ENCODE data around the gene CDH15. TPM values are rescaled to one million over a fixed set of nuclear protein-coding genes. Genes with fewer than 3 reads are reported as not detected.
"Not testable (repeated sequence)": the region's sequence is repeated elsewhere in the genome, so short reads cannot be mapped to it uniquely, and the experiment has no call there.

Gene CDH15
- total and polyA plus RNA-seq, 3 donors from 2014 or later: 1.4 to 3.0 (median 2.1) TPM

DNA sequence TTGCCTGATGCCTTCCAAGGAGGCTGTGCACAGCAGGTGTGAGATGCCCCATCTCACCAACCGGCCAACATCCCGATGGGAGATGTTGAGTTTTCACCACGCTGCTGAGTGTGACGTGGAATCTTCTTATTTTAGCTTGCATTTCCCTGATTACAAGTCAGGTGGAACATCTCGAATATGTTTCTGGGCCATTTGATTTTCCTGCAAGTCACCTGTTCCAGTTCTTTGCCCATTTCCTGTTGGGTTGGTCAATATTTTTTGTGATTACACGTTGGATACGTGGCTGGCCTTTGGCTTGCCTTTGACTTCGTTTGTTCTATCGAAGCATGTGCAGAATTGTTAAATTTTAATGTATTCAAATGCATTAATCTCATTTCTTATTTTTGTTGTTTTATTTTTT, 8.3 kb upstream of the CDH15 start:
- H3K9me3 ChIP-seq: no peaks in the 10 kb centered on the region
- peaks cover 3% of the 10 kb centered on the region for H3K4me1 ChIP-seq
- DNase-seq: no peak
- no peak overlapping the region for H3K4me3 ChIP-seq
- intact Hi-C loops (cut with DNase I; ENCODE audit: low total_unique reads): loop anchor here (10.0 kb wide), 1 partner anchor 428 kb away; no protein-coding TSS in a partner anchor
- H3K27ac ChIP-seq: no peak overlapping the region
- TF ChIP-seq, protein P1, sequence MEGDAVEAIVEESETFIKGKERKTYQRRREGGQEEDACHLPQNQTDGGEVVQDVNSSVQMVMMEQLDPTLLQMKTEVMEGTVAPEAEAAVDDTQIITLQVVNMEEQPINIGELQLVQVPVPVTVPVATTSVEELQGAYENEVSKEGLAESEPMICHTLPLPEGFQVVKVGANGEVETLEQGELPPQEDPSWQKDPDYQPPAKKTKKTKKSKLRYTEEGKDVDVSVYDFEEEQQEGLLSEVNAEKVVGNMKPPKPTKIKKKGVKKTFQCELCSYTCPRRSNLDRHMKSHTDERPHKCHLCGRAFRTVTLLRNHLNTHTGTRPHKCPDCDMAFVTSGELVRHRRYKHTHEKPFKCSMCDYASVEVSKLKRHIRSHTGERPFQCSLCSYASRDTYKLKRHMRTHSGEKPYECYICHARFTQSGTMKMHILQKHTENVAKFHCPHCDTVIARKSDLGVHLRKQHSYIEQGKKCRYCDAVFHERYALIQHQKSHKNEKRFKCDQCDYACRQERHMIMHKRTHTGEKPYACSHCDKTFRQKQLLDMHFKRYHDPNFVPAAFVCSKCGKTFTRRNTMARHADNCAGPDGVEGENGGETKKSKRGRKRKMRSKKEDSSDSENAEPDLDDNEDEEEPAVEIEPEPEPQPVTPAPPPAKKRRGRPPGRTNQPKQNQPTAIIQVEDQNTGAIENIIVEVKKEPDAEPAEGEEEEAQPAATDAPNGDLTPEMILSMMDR (IDR thresholded peaks at IDR 0.05): no peak
- no peak for TF ChIP-seq POLR2A (IDR thresholded peaks at IDR 0.05)
- no peaks in the 10 kb centered on the region for H3K36me3 ChIP-seq (ENCODE audit: low read depth, missing control alignments)
- 94% methylated on average over 9 of the region's 9 CpGs for WGBS, 2 donors
- no peaks in the 10 kb centered on the region for H3K27me3 ChIP-seq

DNA sequence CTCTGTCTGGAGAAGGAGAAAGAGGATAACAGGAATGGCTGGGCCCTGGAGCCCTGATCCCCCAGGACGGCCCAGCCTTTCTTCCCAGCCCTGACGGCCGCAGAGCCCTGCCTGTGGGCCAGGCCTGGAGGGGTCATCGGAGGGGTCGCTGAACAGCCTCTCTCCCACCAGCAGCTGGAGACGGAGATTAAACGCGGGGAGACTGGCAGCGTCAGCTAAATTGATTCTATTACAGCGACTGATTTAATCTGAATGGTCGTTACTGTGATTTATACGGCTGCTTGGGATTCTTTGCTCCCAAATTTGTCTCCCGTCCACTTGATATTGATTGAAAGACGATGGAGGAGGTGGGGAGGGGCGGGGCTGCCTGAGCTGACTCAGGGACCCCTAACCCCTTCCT, 7.1 kb upstream of the CDH15 start:
- Histone ChIP-seq H3K9me3 (no peaks in the 10 kb centered on the region), H3K4me3 (no peak overlapping the region), H3K27me3 (no peaks in the 10 kb centered on the region), H3K27ac (no peak overlapping the region), H3K36me3 (ENCODE audit: low read depth, missing control alignments) (no peaks in the 10 kb centered on the region), H3K4me1 (peaks cover 3% of the 10 kb centered on the region)
- WGBS, 2 donors: 48 to 63% methylated on average over 13 to 15 of the region's 15 CpGs
- DNase-seq: no peak
- TF ChIP-seq, protein P1 (IDR thresholded peaks at IDR 0.05): no peak
- no peak for TF ChIP-seq POLR2A (IDR thresholded peaks at IDR 0.05)
- intact Hi-C loops (cut with DNase I; ENCODE audit: low total_unique reads): loop anchor here (10.0 kb wide), 1 partner anchor 430 kb away; no protein-coding TSS in a partner anchor

DNA sequence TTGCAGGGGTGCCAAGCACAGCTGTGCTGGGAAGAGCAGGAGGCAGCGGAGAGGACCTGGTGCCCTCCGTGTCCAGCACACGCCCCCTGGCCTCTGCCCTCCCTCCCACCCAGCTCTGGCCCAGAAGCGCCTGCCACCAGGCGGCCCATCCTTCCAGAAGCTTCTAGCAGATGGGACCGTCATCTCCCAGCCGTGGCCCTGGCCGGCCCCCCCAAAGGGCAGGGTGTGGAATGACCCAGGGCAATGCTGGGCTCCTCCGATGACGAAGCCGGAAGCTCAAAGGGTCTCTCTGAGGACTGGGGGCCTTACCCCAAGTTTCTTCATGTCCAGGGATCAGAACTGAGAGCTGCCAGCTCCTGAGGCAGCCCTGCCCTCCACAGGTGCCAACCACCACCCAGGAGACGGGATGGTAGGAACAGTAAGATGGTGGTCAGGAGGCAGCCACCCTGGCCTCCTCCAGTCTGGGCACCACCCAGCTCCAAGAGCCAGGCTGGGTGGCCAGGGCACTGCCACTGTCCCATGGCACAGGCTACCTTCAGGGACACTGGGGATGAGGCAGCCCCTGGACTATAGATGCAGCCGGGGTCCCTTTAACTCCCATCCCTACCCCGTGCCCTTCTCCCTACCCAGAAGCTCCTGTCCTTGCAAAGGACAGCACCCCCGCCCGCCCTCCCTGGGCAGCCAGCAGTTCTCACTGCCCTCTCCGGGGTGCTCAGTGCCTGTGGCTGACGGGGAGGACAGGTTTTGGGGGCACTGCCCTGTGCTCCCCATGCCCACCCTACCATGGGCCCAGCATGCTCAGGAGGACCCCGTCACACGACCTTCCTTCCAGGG, 6.5 kb upstream of the CDH15 start:
- no peak overlapping the region for H3K27ac ChIP-seq
- no peak for DNase-seq
- no peak for TF ChIP-seq POLR2A (IDR thresholded peaks at IDR 0.05)
- TF ChIP-seq, protein P1 (IDR thresholded peaks at IDR 0.05): no peak
- no peaks in the 10 kb centered on the region for H3K27me3 ChIP-seq
- no peaks in the 10 kb centered on the region for H3K9me3 ChIP-seq
- no peak overlapping the region for H3K4me3 ChIP-seq
- H3K4me1 ChIP-seq: peaks cover 3% of the 10 kb centered on the region
- 68 to 74% methylated on average over 3 to 20 of the region's 20 CpGs for WGBS, 2 donors
- no peaks in the 10 kb centered on the region for H3K36me3 ChIP-seq (ENCODE audit: low read depth, missing control alignments)
- intact Hi-C loops (cut with DNase I; ENCODE audit: low total_unique reads): loop anchor here (10.0 kb wide), 1 partner anchor 430 kb away; no protein-coding TSS in a partner anchor

DNA sequence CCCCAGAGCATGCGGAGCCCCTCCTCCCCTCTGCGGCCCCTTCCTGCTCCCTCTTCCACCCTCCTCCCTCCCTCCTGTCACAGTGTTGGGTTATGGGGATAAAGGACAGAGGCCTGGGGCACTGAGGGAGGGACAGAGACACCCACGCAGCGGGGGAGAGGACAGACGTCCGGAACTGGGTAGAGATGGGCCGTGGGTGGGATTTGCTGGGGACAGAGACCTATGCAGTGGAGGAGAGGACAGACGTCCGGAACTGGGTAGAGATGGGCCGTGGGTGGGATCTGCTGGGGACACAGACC, 5.9 kb upstream of the CDH15 start:
- WGBS, 2 donors: 43 to 64% methylated on average over 6 to 10 of the region's 10 CpGs
- H3K36me3 ChIP-seq (ENCODE audit: low read depth, missing control alignments); H3K4me1 ChIP-seq; H3K4me3 ChIP-seq; H3K27me3 ChIP-seq; DNase-seq; H3K27ac ChIP-seq; H3K9me3 ChIP-seq: not testable (repeated sequence)
- intact Hi-C loops (cut with DNase I; ENCODE audit: low total_unique reads): loop anchor here (10.0 kb wide), 1 partner anchor 431 kb away; no protein-coding TSS in a partner anchor

DNA sequence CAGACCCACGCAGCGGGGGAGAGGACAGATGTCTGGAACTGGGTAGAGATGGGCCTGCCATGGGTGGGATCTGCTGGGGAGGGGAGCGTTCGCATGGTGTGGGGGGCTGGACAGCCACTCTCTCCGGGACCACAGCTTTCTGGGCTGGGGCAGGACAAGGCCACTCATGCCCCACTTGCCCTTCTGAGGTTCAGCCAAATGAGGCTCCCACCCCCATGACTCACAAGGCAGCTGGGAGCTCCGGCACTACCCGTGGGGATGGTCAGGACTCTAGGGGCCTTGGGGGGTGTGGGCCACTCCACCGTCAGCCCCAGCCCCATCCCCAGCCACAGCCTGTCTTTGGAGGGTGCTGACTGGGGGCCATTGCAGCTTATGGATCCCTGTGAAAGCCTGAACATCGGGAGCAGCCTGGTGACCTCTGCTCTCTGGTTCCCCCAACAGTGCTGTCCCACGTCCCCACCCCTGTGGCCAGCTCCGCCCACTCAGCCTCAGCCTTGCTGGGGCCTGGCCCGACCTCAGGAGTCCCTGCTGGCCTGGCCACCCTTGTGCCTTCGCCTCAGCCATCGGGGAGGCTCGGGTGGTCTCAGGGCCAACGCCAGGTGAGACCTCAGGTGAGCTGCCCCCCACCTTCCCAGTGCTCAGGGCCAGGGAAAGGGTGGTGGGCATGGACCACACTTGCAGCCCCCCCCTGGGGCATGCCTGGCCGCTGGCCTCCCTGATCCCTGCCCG, 4.7 kb upstream of the CDH15 start:
- Histone ChIP-seq H3K9me3 (no peaks in the 10 kb centered on the region), H3K27ac (no peak overlapping the region), H3K27me3 (no peaks in the 10 kb centered on the region), H3K36me3 (ENCODE audit: low read depth, missing control alignments) (no peaks in the 10 kb centered on the region), H3K4me3 (no peak overlapping the region), H3K4me1 (peaks cover 8% of the 10 kb centered on the region)
- 70 to 86% methylated on average over 4 to 18 of the region's 18 CpGs for WGBS, 2 donors
- no peak for DNase-seq
- TF ChIP-seq, protein P1 (IDR thresholded peaks at IDR 0.05): no peak
- TF ChIP-seq POLR2A (IDR thresholded peaks at IDR 0.05): no peak
- intact Hi-C loops (cut with DNase I; ENCODE audit: low total_unique reads): loop anchor here (10.0 kb wide), 1 partner anchor 432 kb away; no protein-coding TSS in a partner anchor
